ENCODE results near the gene AK4. TPM values are rescaled to one million over a fixed set of nuclear protein-coding genes. Genes with fewer than 3 reads are reported as not detected.
A peak's percentile ranks its signal among the peaks of the same experiment; 100 is the strongest.

Gene AK4
- total RNA-seq, 1 donor from 2014 or later, result 4.6 TPM

DNA sequence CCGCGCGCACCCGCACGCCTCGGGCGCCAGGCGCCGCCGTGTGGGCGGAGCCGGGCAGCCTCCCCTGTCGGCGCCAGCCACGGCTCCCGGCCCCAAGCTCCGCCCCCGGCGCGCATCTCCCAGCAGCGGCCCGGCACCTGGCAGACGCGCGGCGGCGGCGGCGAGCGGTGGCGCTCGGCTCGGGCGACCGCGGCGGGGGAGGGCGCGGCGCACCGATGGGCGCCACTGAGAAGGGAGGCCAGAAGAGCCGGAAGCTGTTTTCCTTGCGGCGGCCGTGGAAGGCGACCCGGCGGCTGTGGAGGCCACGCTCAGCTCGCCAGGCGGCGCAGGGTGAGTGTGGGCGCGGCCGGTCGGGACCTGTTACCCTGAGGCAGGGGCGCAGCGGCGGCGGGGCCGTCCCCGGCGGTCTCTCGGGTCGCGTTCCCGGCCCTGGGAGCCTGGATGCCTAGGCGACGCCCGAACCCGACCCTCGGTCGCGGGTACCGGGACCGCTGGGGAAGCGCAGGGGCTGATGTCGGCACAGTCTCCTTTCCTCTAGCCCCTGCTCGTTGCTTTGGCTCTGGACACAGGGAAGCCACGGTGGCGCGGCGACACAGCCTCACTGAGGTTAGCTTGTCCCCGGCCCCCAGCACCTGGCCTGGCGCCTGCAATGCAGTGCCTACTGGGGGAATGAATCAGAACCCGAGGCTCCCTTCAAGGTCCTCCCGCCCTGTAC lies 106.5 kb downstream of the AK4 start:
- peak overlapping the region; percentile 72 for H3K4me3 ChIP-seq
- TF ChIP-seq, protein P1, sequence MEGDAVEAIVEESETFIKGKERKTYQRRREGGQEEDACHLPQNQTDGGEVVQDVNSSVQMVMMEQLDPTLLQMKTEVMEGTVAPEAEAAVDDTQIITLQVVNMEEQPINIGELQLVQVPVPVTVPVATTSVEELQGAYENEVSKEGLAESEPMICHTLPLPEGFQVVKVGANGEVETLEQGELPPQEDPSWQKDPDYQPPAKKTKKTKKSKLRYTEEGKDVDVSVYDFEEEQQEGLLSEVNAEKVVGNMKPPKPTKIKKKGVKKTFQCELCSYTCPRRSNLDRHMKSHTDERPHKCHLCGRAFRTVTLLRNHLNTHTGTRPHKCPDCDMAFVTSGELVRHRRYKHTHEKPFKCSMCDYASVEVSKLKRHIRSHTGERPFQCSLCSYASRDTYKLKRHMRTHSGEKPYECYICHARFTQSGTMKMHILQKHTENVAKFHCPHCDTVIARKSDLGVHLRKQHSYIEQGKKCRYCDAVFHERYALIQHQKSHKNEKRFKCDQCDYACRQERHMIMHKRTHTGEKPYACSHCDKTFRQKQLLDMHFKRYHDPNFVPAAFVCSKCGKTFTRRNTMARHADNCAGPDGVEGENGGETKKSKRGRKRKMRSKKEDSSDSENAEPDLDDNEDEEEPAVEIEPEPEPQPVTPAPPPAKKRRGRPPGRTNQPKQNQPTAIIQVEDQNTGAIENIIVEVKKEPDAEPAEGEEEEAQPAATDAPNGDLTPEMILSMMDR (IDR thresholded peaks at IDR 0.05), result peak; percentile 15
- ATAC-seq (peak; percentile 96), DNase-seq (peak; percentile 93)
- intact Hi-C loops (cut with DNase I), result no loop called here
- no peaks in the 10 kb centered on the region for H3K9me3 ChIP-seq
- H3K4me1 ChIP-seq, result peaks cover 3% of the 10 kb centered on the region
- no peaks in the 10 kb centered on the region for H3K27me3 ChIP-seq
- H3K36me3 ChIP-seq, result no peaks in the 10 kb centered on the region
- H3K27ac ChIP-seq, result no peak overlapping the region

DNA sequence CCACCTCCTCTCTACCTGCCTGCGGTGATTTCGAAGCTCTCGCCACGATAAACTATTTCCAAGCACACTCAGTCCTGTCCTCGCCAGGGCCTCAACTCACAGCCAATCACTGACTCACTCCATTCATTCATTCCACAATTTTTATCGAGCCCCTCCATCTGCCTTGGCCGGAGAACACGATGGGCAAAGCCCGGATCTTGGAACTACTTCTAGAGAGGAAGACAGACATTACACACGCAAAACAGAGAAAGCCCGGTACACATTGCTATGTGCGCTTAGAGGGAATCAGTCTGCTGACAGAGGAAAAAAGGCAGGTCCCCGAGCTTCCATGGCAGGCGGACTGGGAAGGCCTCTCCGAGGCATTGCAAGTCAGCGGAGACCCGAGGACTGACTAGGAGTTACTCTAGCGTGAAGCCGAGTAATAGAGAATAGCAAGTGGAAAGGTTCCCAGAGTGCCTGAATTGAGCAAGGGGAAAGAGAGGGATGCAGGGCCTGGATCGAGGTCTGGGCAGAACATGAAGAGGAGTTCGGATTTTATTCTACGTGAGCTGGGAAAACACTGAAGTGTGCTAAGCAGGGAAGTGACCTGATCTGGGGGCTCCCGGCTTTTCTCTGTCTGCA lies 107.1 kb downstream of the AK4 start:
- DNase-seq (no peak), ATAC-seq (no peak)
- TF ChIP-seq, protein P1 (IDR thresholded peaks at IDR 0.05), result no peak
- Histone ChIP-seq H3K27ac (no peak overlapping the region), H3K27me3 (no peaks in the 10 kb centered on the region), H3K4me1 (peaks cover 3% of the 10 kb centered on the region), H3K9me3 (no peaks in the 10 kb centered on the region), H3K4me3 (peak overlapping the region; percentile 72), H3K36me3 (no peaks in the 10 kb centered on the region)
- intact Hi-C loops (cut with DNase I), result no loop called here

DNA sequence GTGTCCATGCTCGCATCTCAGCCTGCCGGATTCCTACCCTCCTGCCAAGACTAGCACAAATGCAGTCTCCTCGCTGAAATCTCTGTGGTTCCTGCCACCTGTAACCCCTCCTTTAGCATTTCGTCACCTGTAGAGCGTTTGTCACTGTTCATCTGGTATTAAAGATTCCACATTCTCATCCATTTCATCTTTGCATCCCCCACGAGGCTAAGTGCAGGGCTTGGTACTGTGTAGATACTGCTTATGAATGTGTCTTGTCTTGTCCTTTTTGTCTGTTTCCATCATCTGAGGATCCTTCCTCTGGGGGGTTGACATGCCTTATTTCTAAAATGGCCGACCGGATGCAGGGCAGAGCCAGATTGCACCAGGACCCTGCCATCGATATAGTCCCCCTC lies 107.7 kb downstream of the AK4 start:
- DNase-seq (no peak), ATAC-seq (no peak)
- H3K27ac ChIP-seq, result no peak overlapping the region
- no peaks in the 10 kb centered on the region for H3K27me3 ChIP-seq
- TF ChIP-seq, protein P1 (IDR thresholded peaks at IDR 0.05), result no peak
- H3K36me3 ChIP-seq, result no peaks in the 10 kb centered on the region
- H3K4me3 ChIP-seq, result no peak overlapping the region
- peaks cover 3% of the 10 kb centered on the region for H3K4me1 ChIP-seq
- intact Hi-C loops (cut with DNase I), result no loop called here
- no peaks in the 10 kb centered on the region for H3K9me3 ChIP-seq

DNA sequence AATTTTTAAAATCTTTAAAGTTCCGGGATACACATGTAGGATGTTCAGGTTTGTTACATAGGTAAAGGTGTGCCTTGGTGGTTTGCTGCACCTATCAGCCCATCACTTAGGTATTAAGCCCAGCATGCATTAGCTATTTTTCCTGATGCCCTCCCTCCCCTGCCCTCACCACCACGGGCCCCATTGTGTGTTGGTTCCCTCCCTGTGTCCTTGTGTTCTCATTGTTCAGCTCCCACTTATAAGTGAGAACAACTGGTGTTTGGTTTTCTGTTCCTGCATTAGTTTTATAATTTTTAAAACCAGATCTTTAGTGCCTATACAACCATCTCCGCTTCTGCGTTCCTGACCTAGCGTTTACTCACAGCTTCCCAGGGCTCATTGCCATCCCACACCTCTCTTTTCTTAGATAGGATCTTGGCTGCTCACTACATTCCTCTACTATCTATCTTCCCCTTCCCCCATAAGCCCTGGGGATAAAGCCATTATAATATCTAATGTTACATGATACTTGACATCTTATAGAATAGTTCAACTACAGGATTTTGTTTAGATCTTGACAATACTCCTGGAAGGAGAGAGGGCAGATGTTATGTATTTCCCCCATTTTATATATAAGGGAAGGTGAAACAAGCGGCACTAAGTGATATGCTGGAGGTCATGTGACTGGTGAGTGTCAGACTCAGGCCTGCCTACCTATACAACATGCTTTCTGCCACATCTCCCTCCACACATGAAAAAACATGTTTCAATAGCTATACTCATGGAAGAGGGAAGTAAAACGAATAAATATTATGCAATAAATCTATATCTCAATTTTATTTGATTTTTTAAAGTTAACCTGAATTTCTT lies 109.1 kb downstream of the AK4 start:
- no peak for ATAC-seq
- TF ChIP-seq, protein P1 (IDR thresholded peaks at IDR 0.05), result no peak
- intact Hi-C loops (cut with DNase I), result no loop called here

DNA sequence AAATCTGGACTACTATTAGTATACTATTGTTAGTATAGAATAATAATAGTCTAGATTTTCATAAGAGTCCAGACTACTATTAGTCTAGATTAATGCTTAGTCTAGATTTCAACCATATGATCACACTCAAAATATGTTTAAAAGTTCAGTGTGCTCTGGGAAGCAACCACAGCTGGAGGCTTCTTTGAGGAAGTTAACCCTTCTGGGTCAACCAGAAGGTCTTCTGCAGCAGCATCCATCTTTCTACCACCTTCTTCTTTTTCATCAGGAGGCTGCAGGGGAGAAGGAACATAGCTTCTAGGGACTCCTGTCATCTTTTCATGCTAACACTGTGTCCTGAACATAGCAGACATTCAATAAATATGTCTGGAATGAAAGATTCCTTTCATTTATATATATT lies 110.1 kb downstream of the AK4 start:
- DNase-seq, result no peak
- intact Hi-C loops (cut with DNase I), result no loop called here
- Histone ChIP-seq H3K27ac (no peak overlapping the region), H3K4me3 (no peak overlapping the region), H3K27me3 (no peaks in the 10 kb centered on the region), H3K9me3 (no peaks in the 10 kb centered on the region), H3K36me3 (no peaks in the 10 kb centered on the region), H3K4me1 (peaks cover 3% of the 10 kb centered on the region)
- ATAC-seq, result no peak
- TF ChIP-seq, protein P1 (IDR thresholded peaks at IDR 0.05), result no peak

More for the DNA sequence above, 109.1 kb downstream of the AK4 start:
- H3K27me3 ChIP-seq, result no peaks in the 10 kb centered on the region
- H3K4me3 ChIP-seq, result no peak overlapping the region
- H3K36me3 ChIP-seq, result no peaks in the 10 kb centered on the region
- no peaks in the 10 kb centered on the region for H3K9me3 ChIP-seq
- peaks cover 3% of the 10 kb centered on the region for H3K4me1 ChIP-seq
- no peak for DNase-seq
- no peak overlapping the region for H3K27ac ChIP-seq

Data from upper lobe of right lung (tissue), 1 donor.